ENCODE results near the gene ZNFX1.
"Not testable (repeated sequence)": the region's sequence is repeated elsewhere in the genome, so short reads cannot be mapped to it uniquely, and the experiment has no call there.

The ZNFX1 gene

GRCh38 chr20:49315580-49315979, 37.7 kb upstream of the ZNFX1 start:
- Histone ChIP-seq H3K27me3 (ENCODE audit: insufficient read depth, poor library complexity, severe bottlenecking) (peaks cover 45% of the 10 kb centered on the region), H3K4me3 (replicated peaks; ENCODE audit: insufficient read depth, low read length) (no peak overlapping the region), H3K27ac (replicated peaks) (no peak overlapping the region)
- TF ChIP-seq GABPA (IDR thresholded peaks at IDR 0.05; ENCODE audit: low read depth) (no peak), POLR2AphosphoS5 (IDR thresholded peaks at IDR 0.05; ENCODE audit: low read depth) (no peak), CTCF (IDR thresholded peaks at IDR 0.05; ENCODE audit: insufficient read depth, low read length) (no peak), SPI1 (IDR thresholded peaks at IDR 0.05; ENCODE audit: borderline replicate concordance, low read depth) (no peak), REST (IDR thresholded peaks at IDR 0.05; ENCODE audit: insufficient replicate concordance, low read depth) (no peak)
- no peak for DNase-seq (ENCODE audit: low read depth in 1 of 2, low spot score in 1 of 2)

- peaks cover 31% of the 10 kb centered on the region for H3K27me3 ChIP-seq (ENCODE audit: insufficient read depth, poor library complexity, severe bottlenecking)
- H3K4me3 ChIP-seq (replicated peaks; ENCODE audit: insufficient read depth, low read length); H3K27ac ChIP-seq (replicated peaks); DNase-seq (ENCODE audit: low read depth in 1 of 2, low spot score in 1 of 2): not testable (repeated sequence)
Observed at GRCh38 chr20:49314052-49314451, 36.2 kb upstream of the ZNFX1 start.

GRCh38 chr20:49313283-49313682, 35.4 kb upstream of the ZNFX1 start:
- peaks cover 23% of the 10 kb centered on the region for H3K27me3 ChIP-seq (ENCODE audit: insufficient read depth, poor library complexity, severe bottlenecking)
- no peak for DNase-seq (ENCODE audit: low read depth in 1 of 2, low spot score in 1 of 2)
- no peak overlapping the region for H3K27ac ChIP-seq (replicated peaks)

More at GRCh38 chr20:49313283-49313682, 35.4 kb upstream of the ZNFX1 start:
- TF ChIP-seq CTCF (IDR thresholded peaks at IDR 0.05; ENCODE audit: insufficient read depth, low read length) (no peak), REST (IDR thresholded peaks at IDR 0.05; ENCODE audit: insufficient replicate concordance, low read depth) (no peak), GABPA (IDR thresholded peaks at IDR 0.05; ENCODE audit: low read depth) (no peak), SPI1 (IDR thresholded peaks at IDR 0.05; ENCODE audit: borderline replicate concordance, low read depth) (no peak), POLR2AphosphoS5 (IDR thresholded peaks at IDR 0.05; ENCODE audit: low read depth) (no peak)
- H3K4me3 ChIP-seq (replicated peaks; ENCODE audit: insufficient read depth, low read length) = no peak overlapping the region
